ENCODE results near the gene TRIM34. TPM values are rescaled to one million over a fixed set of nuclear protein-coding genes. Genes with fewer than 3 reads are reported as not detected.
"Not testable (repeated sequence)": the region's sequence is repeated elsewhere in the genome, so short reads cannot be mapped to it uniquely, and the experiment has no call there.

Gene TRIM34
- total and polyA plus RNA-seq, 7 donors = 0.48 to 1.3 (median 0.79) TPM

GRCh38 chr11:5674391-5674790, 49.6 kb downstream of the TRIM34 start:
- intact Hi-C loops (cut with DNase I) = no loop called here
- H3K27ac ChIP-seq = no peak overlapping the region
- TF ChIP-seq CTCF (IDR thresholded peaks at IDR 0.05) = no peak
- no peaks in the 10 kb centered on the region for H3K4me1 ChIP-seq
- no peaks in the 10 kb centered on the region for H3K27me3 ChIP-seq (ENCODE audit: insufficient read depth in 3 of 3, low read length in 2 of 3)
- DNase-seq (no peak), ATAC-seq (no peak)
- peaks cover 0 to 20% of the 10 kb centered on the region in 2 donors for H3K36me3 ChIP-seq (ENCODE audit: insufficient read depth in 1 of 2, low read depth in 1 of 2)
- no peak overlapping the region for H3K4me3 ChIP-seq
- no peaks in the 10 kb centered on the region for H3K9me3 ChIP-seq
- 93 to 95% (median 93%) methylated on average over 4 of the region's 4 CpGs for WGBS, 3 donors

GRCh38 chr11:5679811-5680210, 55.0 kb downstream of the TRIM34 start:
- intact Hi-C loops (cut with DNase I) = no loop called here
- 89 to 95% (median 93%) methylated on average over 7 of the region's 7 CpGs for WGBS, 3 donors
- no peaks in the 10 kb centered on the region for H3K27me3 ChIP-seq (ENCODE audit: insufficient read depth in 3 of 3, low read length in 2 of 3)
- TF ChIP-seq CTCF (IDR thresholded peaks at IDR 0.05) = no peak
- no peaks in the 10 kb centered on the region for H3K4me1 ChIP-seq
- H3K27ac ChIP-seq = no peak overlapping the region
- peaks cover 0 to 17% of the 10 kb centered on the region in 2 donors for H3K36me3 ChIP-seq (ENCODE audit: insufficient read depth in 1 of 2, low read depth in 1 of 2)
- H3K4me3 ChIP-seq = no peak overlapping the region
- no peak for ATAC-seq
- DNase-seq = no peak
- no peaks in the 10 kb centered on the region for H3K9me3 ChIP-seq

GRCh38 chr11:5682890-5683441, 58.2 kb downstream of the TRIM34 start:
- DNase-seq; H3K27me3 ChIP-seq (ENCODE audit: insufficient read depth in 3 of 3, low read length in 2 of 3); H3K9me3 ChIP-seq; H3K4me1 ChIP-seq; ATAC-seq; H3K4me3 ChIP-seq; H3K27ac ChIP-seq; intact Hi-C loops (cut with DNase I): not testable (repeated sequence)
- 79 to 95% (median 89%) methylated on average over 19 to 32 of the region's 33 CpGs for whole genome bisulfite sequencing, 3 donors
- peaks cover 0 to 12% of the 10 kb centered on the region in 2 donors for H3K36me3 ChIP-seq (ENCODE audit: insufficient read depth in 1 of 2, low read depth in 1 of 2)

GRCh38 chr11:5683620-5684019, 58.8 kb downstream of the TRIM34 start:
- H3K4me1 ChIP-seq; H3K9me3 ChIP-seq; H3K27me3 ChIP-seq (ENCODE audit: insufficient read depth in 3 of 3, low read length in 2 of 3); DNase-seq; intact Hi-C loops (cut with DNase I); H3K27ac ChIP-seq; H3K36me3 ChIP-seq (ENCODE audit: insufficient read depth in 1 of 2, low read depth in 1 of 2); ATAC-seq: not testable (repeated sequence)
- 76 to 87% (median 78%) methylated on average over 7 of the region's 7 CpGs for WGBS, 3 donors
- H3K4me3 ChIP-seq = peak overlapping the region; percentile 64

GRCh38 chr11:5684036-5684645, 59.3 kb downstream of the TRIM34 start:
- no peak for DNase-seq
- no peaks in the 10 kb centered on the region for H3K9me3 ChIP-seq
- peak overlapping the region; percentile 64 for H3K4me3 ChIP-seq
- H3K27me3 ChIP-seq (ENCODE audit: insufficient read depth in 3 of 3, low read length in 2 of 3) = no peaks in the 10 kb centered on the region
- intact Hi-C loops (cut with DNase I) = no loop called here
- peaks cover 0 to under 1% of the 10 kb centered on the region in 2 donors for H3K36me3 ChIP-seq (ENCODE audit: insufficient read depth in 1 of 2, low read depth in 1 of 2)
- 51 to 74% (median 51%) methylated on average over 6 to 8 of the region's 8 CpGs for WGBS, 3 donors
- peak overlapping the region; percentile 83 for H3K27ac ChIP-seq
- TF ChIP-seq CTCF (IDR thresholded peaks at IDR 0.05) = no peak
- ATAC-seq = peak in 2 of 4 donors; percentile 18 to 20
- H3K4me1 ChIP-seq = no peaks in the 10 kb centered on the region
